ENCODE results near the gene NRF1. TPM values are rescaled to one million over a fixed set of nuclear protein-coding genes. Genes with fewer than 3 reads are reported as not detected.
"Not testable (repeated sequence)": the region's sequence is repeated elsewhere in the genome, so short reads cannot be mapped to it uniquely, and the experiment has no call there.

The NRF1 gene
- total and polyA plus RNA-seq, 4 experiments from 2014 or later, result 22.8 to 40.0 (median 30.8) TPM

GRCh38 chr7:129596386-129596785 lies 15.1 kb upstream of the NRF1 start:
- H3K27me3 Mint-ChIP-seq; H3K27ac Mint-ChIP-seq; H3K36me3 ChIP-seq (ENCODE audit: insufficient read depth, low read length); H3K4me3 ChIP-seq (ENCODE audit: low read length in 2 of 2); H3K4me3 Mint-ChIP-seq; H3K36me3 Mint-ChIP-seq; H3K27ac ChIP-seq (ENCODE audit: low read depth, low read length); CTCF ChIA-PET (ENCODE audit: partially characterized antibody); POLR2A ChIA-PET (ENCODE audit: partially characterized antibody); H3K27me3 ChIP-seq (ENCODE audit: insufficient read depth, low read length); H3K9me3 ChIP-seq (ENCODE audit: control insufficient read depth in 1 of 2, low read length in 2 of 2); H3K4me1 Mint-ChIP-seq; DNase-seq; H3K4me1 ChIP-seq (ENCODE audit: insufficient read depth, low read length); intact Hi-C loops (cut with micrococcal nuclease); H3K9me3 Mint-ChIP-seq: not testable (repeated sequence)

DNA sequence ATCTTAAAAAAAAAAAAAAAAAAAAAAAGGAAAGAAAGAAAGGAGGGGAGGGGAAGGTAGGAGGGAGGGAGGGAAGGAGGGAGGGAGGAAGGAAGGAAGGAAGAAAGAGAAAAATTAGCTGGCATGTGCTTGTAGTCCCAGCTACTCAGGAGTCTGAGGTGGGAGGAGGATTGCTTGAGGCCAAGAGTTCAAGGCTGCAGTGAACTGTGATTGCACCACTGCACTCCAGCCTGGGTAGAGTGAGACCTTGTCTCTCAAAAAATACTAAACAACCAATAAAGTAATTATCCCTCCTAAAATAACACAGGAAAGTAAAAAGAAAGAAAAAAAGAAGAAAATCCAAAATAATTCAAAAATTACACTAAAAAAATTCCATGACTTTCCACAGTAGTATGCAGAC lies 13.8 kb upstream of the NRF1 start:
- H3K4me1 ChIP-seq (ENCODE audit: insufficient read depth, low read length), result no peaks in the 10 kb centered on the region
- ChIA-PET POLR2A (ENCODE audit: partially characterized antibody) (no interaction called here), CTCF (ENCODE audit: partially characterized antibody) (no interaction called here)
- Mint-ChIP-seq H3K4me1 (peaks cover 0 to 1% (median 0%) of the 10 kb centered on the region in 4 donors), H3K36me3 (no peaks in the 10 kb centered on the region), H3K27me3 (peaks cover 4 to 5% of the 10 kb centered on the region in 2 donors), H3K9me3 (no peaks in the 10 kb centered on the region), H3K4me3 (no peak overlapping the region), H3K27ac (no peak overlapping the region)
- intact Hi-C loops (cut with micrococcal nuclease), result no loop called here
- no peak overlapping the region for H3K27ac ChIP-seq (ENCODE audit: low read depth, low read length)
- H3K9me3 ChIP-seq (ENCODE audit: control insufficient read depth in 1 of 2, low read length in 2 of 2), result no peaks in the 10 kb centered on the region
- no peak overlapping the region for H3K4me3 ChIP-seq (ENCODE audit: low read length in 2 of 2)
- no peak for DNase-seq
- no peaks in the 10 kb centered on the region for H3K27me3 ChIP-seq (ENCODE audit: insufficient read depth, low read length)
- H3K36me3 ChIP-seq (ENCODE audit: insufficient read depth, low read length), result no peaks in the 10 kb centered on the region

DNA sequence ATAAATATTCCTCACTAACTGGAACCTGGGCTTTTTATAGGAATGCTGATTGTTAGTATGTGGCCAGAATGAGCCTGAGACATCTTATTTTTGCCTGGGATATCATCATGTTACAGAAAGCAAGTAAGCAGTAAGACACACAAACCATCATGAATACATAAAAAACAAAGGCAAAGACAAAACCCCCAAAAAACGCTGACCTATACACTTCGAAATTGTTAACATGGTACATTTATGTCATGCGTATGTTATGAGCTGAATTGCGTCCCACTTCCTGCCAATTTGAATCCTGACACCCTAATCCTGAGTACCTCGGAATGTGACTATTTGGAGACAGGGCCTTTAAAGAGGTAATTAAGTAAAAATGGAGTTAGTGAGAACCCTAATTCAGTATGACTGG lies 12.3 kb upstream of the NRF1 start:
- H3K27me3 ChIP-seq (ENCODE audit: insufficient read depth, low read length), result no peaks in the 10 kb centered on the region
- Mint-ChIP-seq H3K27ac (no peak overlapping the region), H3K4me3 (no peak overlapping the region), H3K9me3 (no peaks in the 10 kb centered on the region), H3K36me3 (no peaks in the 10 kb centered on the region), H3K27me3 (peaks cover 0 to 4% of the 10 kb centered on the region in 2 donors), H3K4me1 (peaks cover 3 to 9% (median 4%) of the 10 kb centered on the region in 4 donors)
- no peak overlapping the region for H3K27ac ChIP-seq (ENCODE audit: low read depth, low read length)
- no peaks in the 10 kb centered on the region for H3K9me3 ChIP-seq (ENCODE audit: control insufficient read depth in 1 of 2, low read length in 2 of 2)
- ChIA-PET CTCF (ENCODE audit: partially characterized antibody) (interaction anchor here (0.9 kb wide), 1 partner anchor 24 kb away, joined by 3 read pairs; no protein-coding TSS in a partner anchor), POLR2A (ENCODE audit: partially characterized antibody) (no interaction called here)
- H3K4me3 ChIP-seq (ENCODE audit: low read length in 2 of 2), result no peak overlapping the region
- no peak for DNase-seq
- H3K36me3 ChIP-seq (ENCODE audit: insufficient read depth, low read length), result no peaks in the 10 kb centered on the region
- intact Hi-C loops (cut with micrococcal nuclease), result no loop called here
- H3K4me1 ChIP-seq (ENCODE audit: insufficient read depth, low read length), result no peaks in the 10 kb centered on the region

- Mint-ChIP-seq H3K4me1 (peaks cover 10 to 18% (median 16%) of the 10 kb centered on the region in 4 donors), H3K27ac (peak overlapping the region in 1 of 7 donors; percentile 28)
- DNase-seq; H3K36me3 ChIP-seq (ENCODE audit: insufficient read depth, low read length); H3K9me3 ChIP-seq (ENCODE audit: control insufficient read depth in 1 of 2, low read length in 2 of 2); intact Hi-C loops (cut with micrococcal nuclease); H3K4me1 ChIP-seq (ENCODE audit: insufficient read depth, low read length); H3K27ac ChIP-seq (ENCODE audit: low read depth, low read length); POLR2A ChIA-PET (ENCODE audit: partially characterized antibody); H3K27me3 ChIP-seq (ENCODE audit: insufficient read depth, low read length); H3K27me3 Mint-ChIP-seq; H3K9me3 Mint-ChIP-seq; H3K4me3 ChIP-seq (ENCODE audit: low read length in 2 of 2); H3K36me3 Mint-ChIP-seq; H3K4me3 Mint-ChIP-seq: not testable (repeated sequence)
- CTCF ChIA-PET (ENCODE audit: partially characterized antibody), result interaction anchor here (0.7 to 1.2 kb wide), 3 partner anchors 9 to 407 kb away, joined by 3 read pairs; no protein-coding TSS in a partner anchor
These were observed 7.9 kb upstream of the NRF1 start for GRCh38 chr7:129603594-129603993.

DNA sequence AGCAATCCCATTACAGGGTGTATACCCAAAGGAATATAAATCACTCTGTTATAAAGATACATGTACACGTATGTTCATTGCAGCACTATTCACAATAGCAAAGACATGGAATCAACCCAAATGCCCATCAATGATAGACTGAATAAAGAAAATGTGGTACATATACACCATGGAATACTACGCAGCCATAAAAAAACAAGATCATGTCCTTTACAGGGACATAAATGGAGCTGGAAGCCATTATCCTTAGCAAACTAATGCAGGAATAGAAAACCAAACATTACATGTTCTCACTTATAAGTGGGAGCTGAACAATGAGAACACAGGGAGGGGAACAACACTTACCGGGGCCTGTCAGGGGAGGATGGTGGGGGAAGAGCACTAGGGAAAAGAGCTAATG lies 7.5 kb upstream of the NRF1 start:
- H3K4me3 Mint-ChIP-seq; H3K9me3 ChIP-seq (ENCODE audit: control insufficient read depth in 1 of 2, low read length in 2 of 2); H3K36me3 Mint-ChIP-seq; intact Hi-C loops (cut with micrococcal nuclease); DNase-seq; H3K4me1 ChIP-seq (ENCODE audit: insufficient read depth, low read length); H3K27me3 ChIP-seq (ENCODE audit: insufficient read depth, low read length); POLR2A ChIA-PET (ENCODE audit: partially characterized antibody); H3K36me3 ChIP-seq (ENCODE audit: insufficient read depth, low read length); H3K27me3 Mint-ChIP-seq; H3K9me3 Mint-ChIP-seq; H3K27ac ChIP-seq (ENCODE audit: low read depth, low read length); H3K4me3 ChIP-seq (ENCODE audit: low read length in 2 of 2): not testable (repeated sequence)
- Mint-ChIP-seq H3K27ac (peak overlapping the region in 1 of 7 donors; percentile 28), H3K4me1 (peaks cover 10 to 19% (median 18%) of the 10 kb centered on the region in 4 donors)
- CTCF ChIA-PET (ENCODE audit: partially characterized antibody), result interaction anchor here (1.4 kb wide), 1 partner anchor 30 kb away, joined by 3 read pairs; no protein-coding TSS in a partner anchor

DNA sequence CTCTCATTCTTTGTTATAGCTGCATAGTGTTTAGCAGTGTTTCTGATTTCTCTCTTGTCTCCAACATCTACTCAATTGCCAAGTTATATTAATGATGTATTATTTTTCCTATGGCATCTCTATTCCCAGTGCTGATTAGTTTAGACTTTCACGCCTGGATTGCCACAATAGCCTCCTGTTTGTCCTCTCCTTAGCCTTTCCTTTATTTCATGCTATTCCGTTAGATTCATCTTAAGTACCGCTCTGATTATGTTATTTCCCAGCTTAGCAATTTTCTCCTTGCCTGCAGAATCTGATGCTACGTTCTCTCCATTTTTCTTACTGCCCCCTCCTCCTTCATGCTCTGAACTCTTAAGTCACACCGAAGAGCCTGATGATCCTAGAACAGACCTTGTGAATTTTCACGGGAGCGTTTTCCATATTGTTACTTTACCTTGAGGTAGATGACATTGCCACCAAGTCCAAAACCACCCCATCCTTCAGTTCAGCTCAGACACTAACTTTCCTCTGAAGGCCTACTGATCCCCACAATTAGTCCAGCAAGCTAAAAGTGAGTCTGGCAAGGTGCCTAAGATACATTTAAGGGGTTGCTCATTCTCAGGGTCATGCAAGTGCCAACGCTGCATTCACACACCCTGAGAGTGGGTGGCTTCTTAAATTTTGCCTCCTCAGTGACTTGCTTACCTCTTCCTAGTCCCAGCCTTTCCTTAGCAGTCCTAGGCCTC lies 6.6 kb upstream of the NRF1 start:
- POLR2A ChIA-PET (ENCODE audit: partially characterized antibody), result no interaction called here
- H3K4me3 ChIP-seq (ENCODE audit: low read length in 2 of 2), result no peak overlapping the region
- Mint-ChIP-seq H3K4me3 (no peak overlapping the region), H3K9me3 (no peaks in the 10 kb centered on the region), H3K4me1 (peaks cover 17 to 27% (median 25%) of the 10 kb centered on the region in 4 donors), H3K27me3 (no peaks in the 10 kb centered on the region), H3K36me3 (peaks cover 0 to 5% of the 10 kb centered on the region in 2 donors), H3K27ac (peak overlapping the region in 3 of 7 donors; percentile 4 to 32 (median 25))
- intact Hi-C loops (cut with micrococcal nuclease), result no loop called here
- no peak for DNase-seq
- no peaks in the 10 kb centered on the region for H3K9me3 ChIP-seq (ENCODE audit: control insufficient read depth in 1 of 2, low read length in 2 of 2)
- H3K27ac ChIP-seq (ENCODE audit: low read depth, low read length), result no peak overlapping the region
- H3K4me1 ChIP-seq (ENCODE audit: insufficient read depth, low read length), result peaks cover under 1% of the 10 kb centered on the region
- H3K36me3 ChIP-seq (ENCODE audit: insufficient read depth, low read length), result no peaks in the 10 kb centered on the region
- H3K27me3 ChIP-seq (ENCODE audit: insufficient read depth, low read length), result no peaks in the 10 kb centered on the region
- CTCF ChIA-PET (ENCODE audit: partially characterized antibody), result interaction anchor here (0.7 to 1.4 kb wide), 4 partner anchors 11 to 35 kb away, joined by 3 to 5 read pairs (median 3); no protein-coding TSS in a partner anchor

GRCh38 chr7:129605960-129606614 lies 5.4 kb upstream of the NRF1 start:
- Mint-ChIP-seq H3K4me1 (peaks cover 21 to 39% (median 35%) of the 10 kb centered on the region in 4 donors), H3K36me3 (peaks cover 0 to 7% of the 10 kb centered on the region in 2 donors), H3K27me3 (no peaks in the 10 kb centered on the region), H3K9me3 (no peaks in the 10 kb centered on the region), H3K4me3 (no peak overlapping the region), H3K27ac (peak overlapping the region in 2 of 7 donors; percentile 8 to 41)
- H3K4me1 ChIP-seq (ENCODE audit: insufficient read depth, low read length), result peaks cover 12% of the 10 kb centered on the region
- H3K9me3 ChIP-seq (ENCODE audit: control insufficient read depth in 1 of 2, low read length in 2 of 2), result no peaks in the 10 kb centered on the region
- H3K4me3 ChIP-seq (ENCODE audit: low read length in 2 of 2), result no peak overlapping the region
- CTCF ChIA-PET (ENCODE audit: partially characterized antibody), result interaction anchor here (1.1 kb wide), 2 partner anchors 9 to 29 kb away, joined by 3 to 5 read pairs; no protein-coding TSS in a partner anchor
- H3K36me3 ChIP-seq (ENCODE audit: insufficient read depth, low read length), result no peaks in the 10 kb centered on the region
- POLR2A ChIA-PET (ENCODE audit: partially characterized antibody), result no interaction called here
- no peak for DNase-seq
- no peaks in the 10 kb centered on the region for H3K27me3 ChIP-seq (ENCODE audit: insufficient read depth, low read length)
- H3K27ac ChIP-seq (ENCODE audit: low read depth, low read length), result no peak overlapping the region
- intact Hi-C loops (cut with micrococcal nuclease), result no loop called here
